ENCODE measurements around the gene KNTC1. TPM values are rescaled to one million over a fixed set of nuclear protein-coding genes. Genes with fewer than 3 reads are reported as not detected.
"Not testable (repeated sequence)": the region's sequence is repeated elsewhere in the genome, so short reads cannot be mapped to it uniquely, and the experiment has no call there.

Gene KNTC1
- total and polyA plus RNA-seq, 7 donors = 3.0 to 14.4 (median 7.9) TPM

GRCh38 chr12:122486805-122487426, 40.1 kb upstream of the KNTC1 start:
- H3K4me3 ChIP-seq = no peak overlapping the region
- TF ChIP-seq EP300 (IDR thresholded peaks at IDR 0.05) (no peak), POLR2A (IDR thresholded peaks at IDR 0.05) (no peak), POLR2AphosphoS5 (IDR thresholded peaks at IDR 0.05) (no peak), CTCF (IDR thresholded peaks at IDR 0.05) (no peak)
- 95 to 97% methylated on average over 7 of the region's 7 CpGs for WGBS, 2 donors
- intact Hi-C loops (cut with DNase I) = no loop called here
- no peak overlapping the region for H3K27ac ChIP-seq
- no peaks in the 10 kb centered on the region for H3K4me1 ChIP-seq
- H3K9me3 ChIP-seq = no peaks in the 10 kb centered on the region
- no peaks in the 10 kb centered on the region for H3K27me3 ChIP-seq
- H3K36me3 ChIP-seq = peaks cover 13 to 99% (median 53%) of the 10 kb centered on the region in 4 donors
- no peak for DNase-seq

GRCh38 chr12:122487807-122488206, 39.2 kb upstream of the KNTC1 start:
- intact Hi-C loops (cut with DNase I); H3K4me3 ChIP-seq; H3K27me3 ChIP-seq; DNase-seq; H3K27ac ChIP-seq; H3K4me1 ChIP-seq; H3K9me3 ChIP-seq: not testable (repeated sequence)
- 95 to 97% methylated on average over 3 of the region's 3 CpGs for WGBS, 2 donors
- peaks cover 13 to 99% (median 53%) of the 10 kb centered on the region in 4 donors for H3K36me3 ChIP-seq

GRCh38 chr12:122489038-122489437, 38.0 kb upstream of the KNTC1 start:
- peaks cover 13 to 97% (median 51%) of the 10 kb centered on the region in 4 donors for H3K36me3 ChIP-seq
- no peaks in the 10 kb centered on the region for H3K27me3 ChIP-seq
- no peak overlapping the region for H3K4me3 ChIP-seq
- DNase-seq = no peak
- intact Hi-C loops (cut with DNase I) = no loop called here
- no peaks in the 10 kb centered on the region for H3K4me1 ChIP-seq
- TF ChIP-seq POLR2AphosphoS5 (IDR thresholded peaks at IDR 0.05) = no peak
- TF ChIP-seq EP300 (IDR thresholded peaks at IDR 0.05) = no peak
- TF ChIP-seq POLR2A (IDR thresholded peaks at IDR 0.05) = no peak
- no peaks in the 10 kb centered on the region for H3K9me3 ChIP-seq
- H3K27ac ChIP-seq = no peak overlapping the region
- WGBS, 2 donors = 66 to 93% methylated on average over 2 of the region's 2 CpGs

GRCh38 chr12:122491991-122492390, 35.1 kb upstream of the KNTC1 start:
- no peak for DNase-seq
- H3K4me1 ChIP-seq = peaks cover 0 to 4% (median 2%) of the 10 kb centered on the region in 4 donors
- H3K4me3 ChIP-seq = no peak overlapping the region
- peaks cover 13 to 95% (median 37%) of the 10 kb centered on the region in 4 donors for H3K36me3 ChIP-seq
- 97 to 99% methylated on average over 2 of the region's 2 CpGs for WGBS, 2 donors
- no peaks in the 10 kb centered on the region for H3K27me3 ChIP-seq
- TF ChIP-seq POLR2A (IDR thresholded peaks at IDR 0.05) (no peak), CTCF (IDR thresholded peaks at IDR 0.05) (no peak)
- intact Hi-C loops (cut with DNase I) = no loop called here
- H3K9me3 ChIP-seq = no peaks in the 10 kb centered on the region
- H3K27ac ChIP-seq = no peak overlapping the region

GRCh38 chr12:122493222-122493621, 33.8 kb upstream of the KNTC1 start:
- H3K27me3 ChIP-seq; H3K9me3 ChIP-seq; DNase-seq; H3K4me3 ChIP-seq; H3K27ac ChIP-seq; intact Hi-C loops (cut with DNase I): not testable (repeated sequence)
- peaks cover 0 to 16% (median 7%) of the 10 kb centered on the region in 4 donors for H3K4me1 ChIP-seq
- WGBS, 2 donors = 69 to 85% methylated on average over 6 of the region's 6 CpGs
- peaks cover 7 to 89% (median 31%) of the 10 kb centered on the region in 4 donors for H3K36me3 ChIP-seq

- Histone ChIP-seq H3K27me3 (no peaks in the 10 kb centered on the region), H3K9me3 (no peaks in the 10 kb centered on the region), H3K4me1 (peaks cover 0 to 31% (median 22%) of the 10 kb centered on the region in 4 donors), H3K27ac (no peak overlapping the region), H3K4me3 (no peak overlapping the region), H3K36me3 (peaks cover 0 to 69% (median 15%) of the 10 kb centered on the region in 4 donors)
- no peak for DNase-seq
- 88 to 95% methylated on average over 7 of the region's 7 CpGs for WGBS, 2 donors
- TF ChIP-seq POLR2AphosphoS5 (IDR thresholded peaks at IDR 0.05) (no peak), POLR2A (IDR thresholded peaks at IDR 0.05) (no peak), EP300 (IDR thresholded peaks at IDR 0.05) (no peak), CTCF (IDR thresholded peaks at IDR 0.05) (no peak)
- intact Hi-C loops (cut with DNase I) = no loop called here
Measured at GRCh38 chr12:122495258-122495657, 31.8 kb upstream of the KNTC1 start.
